HT1080 (cell line): Measurements from ENCODE around the gene GNAT1. TPM values are rescaled to one million over a fixed set of nuclear protein-coding genes. Genes with fewer than 3 reads are reported as not detected.
"Not testable (repeated sequence)": the region's sequence is repeated elsewhere in the genome, so short reads cannot be mapped to it uniquely, and the experiment has no call there.

Source experiments
- DNase-seq: peaks from one replicate; pipeline ENCODE4 v3.0.0-alpha.2; 2015; ENCODE audit warnings: low read depth
- total RNA-seq: library from RNA; depleted of rRNA; stranded (reverse); fragments of >200 nt; shearing (Covaris generic); gene quantifications from 2 replicates; pipeline ENCODE4 v1.2.3, GENCODE V29; 2014

GNAT1 gene
- total RNA-seq, 1 experiment from 2014 or later, result not detected

GRCh38 chr3:50201573-50202315 is 10.3 kb downstream of the GNAT1 start:
- no peak for DNase-seq

- DNase-seq, result no peak
Observed at GRCh38 chr3:50202353-50203112, 11.1 kb downstream of the GNAT1 start.

GRCh38 chr3:50203113-50203808 is 11.9 kb downstream of the GNAT1 start:
- no peak for DNase-seq

DNA sequence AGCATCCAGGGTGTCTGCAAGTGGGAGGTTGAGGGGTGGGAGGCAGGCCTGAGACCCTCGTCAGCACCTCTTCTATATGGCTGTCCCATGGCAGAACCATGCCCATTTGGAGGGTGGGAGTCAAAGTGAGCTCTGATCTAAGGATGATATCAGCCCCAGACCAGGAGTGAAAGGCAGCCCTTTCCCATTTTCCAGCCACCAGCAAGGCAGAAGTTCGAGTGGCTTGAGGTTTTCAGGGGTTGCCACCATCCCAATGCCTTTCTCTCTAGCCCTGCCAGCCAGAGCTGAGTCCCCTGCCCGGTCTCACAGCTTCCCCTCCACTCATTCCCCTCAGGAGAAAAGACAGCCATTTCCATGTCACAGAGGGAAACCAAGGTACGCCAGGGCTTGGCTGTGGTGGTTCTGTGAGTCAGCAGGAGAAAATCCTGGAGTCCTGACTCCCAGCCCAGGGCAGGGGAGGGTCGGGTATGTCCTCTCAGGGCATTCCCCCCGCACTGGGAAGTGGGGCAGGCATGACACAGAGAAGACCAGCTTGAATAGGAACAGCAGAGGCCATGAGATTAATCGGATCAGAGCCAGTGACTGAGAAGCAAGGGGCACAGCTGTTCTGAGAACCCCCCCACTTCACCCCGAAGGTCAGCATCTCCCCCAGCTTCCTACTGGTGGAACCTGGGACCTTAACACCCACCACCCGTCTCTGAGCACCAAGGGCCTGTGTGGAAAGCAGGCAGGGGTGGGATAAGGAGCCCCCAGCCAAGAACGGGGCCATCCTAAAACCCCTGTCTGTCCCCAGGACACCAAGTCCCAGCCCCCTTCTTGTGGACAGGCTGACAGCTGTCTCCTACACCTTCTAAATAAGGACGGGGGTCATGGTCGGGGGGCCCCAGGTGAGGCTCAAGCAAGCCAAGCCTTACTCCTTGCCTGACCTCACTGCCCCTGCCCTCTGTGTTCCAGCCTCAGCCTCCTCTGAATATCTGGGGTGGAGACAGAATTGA is 12.7 kb downstream of the GNAT1 start:
- no peak for DNase-seq

DNA sequence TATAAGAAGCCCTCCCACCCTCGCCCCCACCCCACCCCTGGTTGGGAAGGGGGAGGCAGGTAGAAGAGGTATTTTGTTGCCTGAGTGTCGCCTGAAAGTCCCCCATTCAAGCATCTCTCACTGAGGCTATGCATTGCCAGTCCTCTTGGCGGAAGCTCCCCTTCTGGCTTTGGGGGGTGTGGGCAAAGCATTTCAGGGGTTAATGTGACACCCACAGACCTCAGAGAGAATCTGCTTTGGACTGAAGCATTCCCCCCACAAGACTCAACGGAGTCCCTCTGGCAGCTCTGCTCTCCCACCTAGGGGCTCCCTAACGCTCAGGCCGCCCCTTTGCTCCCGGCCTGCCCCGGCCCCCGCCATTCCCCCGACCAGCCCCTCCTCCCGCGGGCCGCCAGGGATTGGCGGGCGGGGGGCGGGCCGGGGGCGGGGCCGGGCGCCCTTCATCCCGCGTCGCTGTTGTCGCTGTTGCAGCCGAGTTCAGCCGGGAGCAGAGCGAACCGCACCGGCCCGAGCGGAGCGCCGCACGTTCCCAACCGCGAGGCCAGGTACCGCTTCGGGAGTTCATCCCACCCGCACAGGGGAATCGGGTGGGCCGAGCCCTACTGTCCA is 13.5 kb downstream of the GNAT1 start, which contains the start of gene SLC38A3:
Gene SLC38A3, plus strand, starts transcription at position 468 of the 609 bp plus-strand sequence. CDS start 8,929 bp downstream, outside the sequence.
- no peak for DNase-seq

GRCh38 chr3:50205413-50206276 is 14.2 kb downstream of the GNAT1 start:
- no peak for DNase-seq

DNA sequence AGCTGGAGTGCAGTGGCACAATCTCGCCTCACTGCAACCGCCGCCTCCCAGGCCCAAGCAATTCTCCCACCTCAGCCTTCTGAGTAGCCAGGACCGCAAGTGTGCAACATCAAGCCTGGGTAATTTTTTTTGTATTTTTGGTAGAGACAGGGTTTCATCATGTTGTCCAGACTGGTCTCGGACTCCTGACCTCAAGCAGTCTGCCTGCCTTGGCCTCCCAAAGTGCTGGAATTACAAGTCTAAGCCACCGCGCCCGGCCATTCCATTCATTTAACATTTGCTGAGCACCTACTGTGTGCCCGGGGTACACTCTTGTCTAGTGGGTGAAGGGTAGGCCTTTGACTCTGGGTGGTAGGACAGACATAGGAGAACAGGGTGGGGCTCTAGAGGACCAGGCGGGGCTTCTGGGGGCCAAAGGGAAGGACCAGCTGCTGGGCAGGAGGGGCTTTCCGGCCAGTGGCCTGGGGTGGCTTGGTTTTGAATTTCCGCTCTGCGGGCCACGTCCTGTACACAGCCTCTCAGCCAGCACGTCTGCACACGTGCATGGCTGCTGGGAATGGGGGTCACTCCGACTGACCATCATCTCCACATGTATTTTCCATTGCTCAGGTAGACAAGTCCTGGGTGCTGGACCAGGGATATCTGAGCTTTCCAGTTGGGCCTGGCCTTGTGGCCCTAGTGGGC is 16.1 kb downstream of the GNAT1 start:
- no peak for DNase-seq

DNA sequence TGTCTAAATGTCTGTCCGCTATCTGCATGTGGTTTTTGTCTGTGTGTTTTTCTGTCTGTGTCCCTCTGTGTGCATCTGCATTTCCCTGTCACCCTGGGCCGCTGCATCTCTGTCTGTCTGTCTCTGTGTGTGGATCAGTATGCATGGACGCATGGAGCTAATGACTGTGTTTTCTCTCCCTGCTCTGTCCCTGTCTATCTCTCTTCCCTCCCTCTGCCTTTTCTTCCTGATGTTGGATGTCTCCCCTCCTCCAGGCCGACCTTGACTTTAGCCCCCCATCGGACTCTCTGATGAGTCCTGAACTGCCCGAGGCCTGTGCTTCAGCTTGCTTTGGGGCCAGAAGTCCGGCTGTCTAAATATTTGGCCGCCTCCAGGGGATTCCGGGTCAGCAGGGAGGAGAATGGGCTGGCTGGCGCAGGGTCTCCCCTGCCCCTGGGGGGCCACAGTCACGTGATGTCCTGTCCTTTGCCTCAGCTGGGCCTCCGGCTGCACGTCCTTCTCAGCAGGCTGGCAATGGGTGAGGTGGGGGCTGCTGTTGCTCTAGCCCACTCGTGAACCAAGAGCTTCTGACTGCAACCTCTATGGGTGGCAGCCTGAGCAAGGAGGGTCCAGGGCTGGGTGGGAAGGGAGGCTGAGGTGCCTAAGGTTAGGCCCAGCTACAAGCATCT is 17.4 kb downstream of the GNAT1 start:
- DNase-seq, result no peak

- no peak for DNase-seq
Observed at GRCh38 chr3:50210176-50210509, 18.7 kb downstream of the GNAT1 start.

DNA sequence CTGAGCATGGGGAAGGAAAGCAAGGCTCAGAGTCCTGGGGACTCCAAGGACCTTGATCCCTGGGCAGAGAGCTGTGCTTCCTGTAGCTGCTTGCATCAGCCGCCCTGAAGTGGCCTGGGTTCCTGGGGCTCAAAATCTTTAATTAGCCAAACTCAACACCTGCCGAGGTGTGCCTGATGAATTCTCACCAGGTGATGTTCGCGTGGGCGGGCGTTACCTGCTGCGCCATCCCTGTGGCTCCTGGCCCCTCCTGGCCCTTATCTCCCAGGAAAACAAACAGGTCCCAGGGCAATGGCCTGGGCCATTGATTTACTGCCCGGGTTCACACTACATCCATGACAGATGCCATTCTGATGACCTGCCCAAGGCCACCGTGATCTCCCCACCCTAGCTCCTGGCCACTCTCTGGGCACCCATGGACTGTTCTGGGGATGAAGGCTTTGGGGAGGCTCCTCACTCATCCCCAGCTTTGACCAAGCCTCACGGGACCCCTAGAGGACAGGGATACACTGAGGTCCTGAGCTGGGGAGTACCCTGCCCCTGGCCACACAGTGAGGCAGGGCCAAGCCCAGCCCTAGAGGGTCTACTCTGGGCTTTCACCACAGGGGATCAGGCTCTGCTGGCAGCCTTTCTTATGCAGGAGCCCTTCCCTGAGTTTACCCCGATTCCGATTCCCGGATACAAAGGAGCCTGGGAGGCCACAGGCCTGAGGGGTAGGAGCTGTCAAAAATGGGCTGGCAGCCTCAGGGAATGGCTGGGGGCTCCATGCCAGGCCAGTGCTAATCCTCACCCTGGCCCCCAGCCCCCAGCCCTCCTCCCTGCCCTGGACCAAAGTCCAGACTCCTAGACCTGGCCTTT is 19.3 kb downstream of the GNAT1 start:
- DNase-seq, result no peak

DNA sequence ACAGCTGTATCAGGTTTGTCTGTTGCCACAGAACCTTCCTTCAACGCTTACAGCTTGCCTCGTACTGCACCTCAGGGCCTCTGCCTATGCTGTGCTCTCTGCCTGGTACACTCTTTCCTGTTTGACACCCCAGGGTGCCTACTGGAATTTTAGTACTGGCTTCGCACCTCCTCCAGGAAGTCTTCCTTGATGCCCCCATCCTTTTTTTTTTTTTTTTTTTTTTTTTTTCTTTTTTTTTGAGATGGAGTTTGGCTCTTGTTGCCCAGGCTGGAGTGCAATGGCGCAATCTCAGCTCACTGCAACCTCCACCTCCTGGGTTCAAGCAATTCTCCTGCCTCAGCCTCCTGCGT is 19.9 kb downstream of the GNAT1 start:
- DNase-seq, result not testable (repeated sequence)

GRCh38 chr3:50211930-50212329 is 20.5 kb downstream of the GNAT1 start:
- peak; percentile 44 for DNase-seq

GRCh38 chr3:50212502-50212901 is 21.1 kb downstream of the GNAT1 start:
- DNase-seq, result no peak

- no peak for DNase-seq
Observed at GRCh38 chr3:50212971-50213370, 21.6 kb downstream of the GNAT1 start.

DNA sequence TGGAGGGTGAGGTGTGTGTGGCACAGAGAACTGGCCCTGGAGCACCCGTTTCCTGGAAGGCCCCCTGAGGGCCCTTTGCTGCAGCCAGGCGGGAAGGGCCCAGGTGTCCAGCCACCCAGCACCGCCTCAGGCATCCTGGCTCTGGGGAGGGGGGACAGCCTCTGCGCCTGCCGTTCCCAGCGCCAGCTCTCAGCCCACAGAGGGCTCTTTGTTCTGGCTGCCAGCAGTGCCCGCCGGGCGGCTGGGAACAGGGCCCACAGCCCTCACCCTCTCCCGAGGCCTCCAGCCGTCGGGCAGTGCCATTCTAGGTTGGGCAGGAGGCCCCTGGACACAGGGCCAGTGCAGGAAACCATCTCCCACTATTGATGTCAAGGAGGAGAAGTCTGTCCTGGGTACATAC is 22.0 kb downstream of the GNAT1 start:
- DNase-seq, result no peak

GRCh38 chr3:50214824-50215223 is 23.4 kb downstream of the GNAT1 start:
- DNase-seq, result no peak

DNA sequence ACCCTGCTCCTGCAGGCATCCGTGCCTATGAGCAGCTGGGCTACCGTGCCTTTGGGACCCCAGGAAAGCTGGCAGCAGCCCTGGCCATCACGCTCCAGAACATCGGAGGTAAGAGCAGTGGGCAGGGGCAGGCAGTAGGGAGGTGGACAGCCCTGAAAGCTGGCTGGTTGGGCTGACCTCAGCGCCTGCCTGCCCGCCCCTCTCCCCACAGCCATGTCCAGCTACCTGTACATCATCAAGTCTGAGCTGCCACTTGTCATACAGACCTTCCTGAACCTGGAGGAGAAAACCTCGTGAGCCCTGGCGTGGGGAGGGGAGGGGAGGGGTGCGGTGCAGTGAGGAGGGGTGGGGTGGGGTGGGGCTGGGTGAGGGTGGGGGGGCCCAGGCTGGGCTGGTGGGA is 24.1 kb downstream of the GNAT1 start:
- no peak for DNase-seq

- DNase-seq, result no peak
Observed at GRCh38 chr3:50217681-50218080, 26.3 kb downstream of the GNAT1 start.
